ENCODE measurements around the gene TYW1B.
"Not testable (repeated sequence)": the region's sequence is repeated elsewhere in the genome, so short reads cannot be mapped to it uniquely, and the experiment has no call there.

GRCh38 chr7:72621761-72622187, 206.2 kb downstream of the TYW1B start:
- TF ChIP-seq, protein P1, sequence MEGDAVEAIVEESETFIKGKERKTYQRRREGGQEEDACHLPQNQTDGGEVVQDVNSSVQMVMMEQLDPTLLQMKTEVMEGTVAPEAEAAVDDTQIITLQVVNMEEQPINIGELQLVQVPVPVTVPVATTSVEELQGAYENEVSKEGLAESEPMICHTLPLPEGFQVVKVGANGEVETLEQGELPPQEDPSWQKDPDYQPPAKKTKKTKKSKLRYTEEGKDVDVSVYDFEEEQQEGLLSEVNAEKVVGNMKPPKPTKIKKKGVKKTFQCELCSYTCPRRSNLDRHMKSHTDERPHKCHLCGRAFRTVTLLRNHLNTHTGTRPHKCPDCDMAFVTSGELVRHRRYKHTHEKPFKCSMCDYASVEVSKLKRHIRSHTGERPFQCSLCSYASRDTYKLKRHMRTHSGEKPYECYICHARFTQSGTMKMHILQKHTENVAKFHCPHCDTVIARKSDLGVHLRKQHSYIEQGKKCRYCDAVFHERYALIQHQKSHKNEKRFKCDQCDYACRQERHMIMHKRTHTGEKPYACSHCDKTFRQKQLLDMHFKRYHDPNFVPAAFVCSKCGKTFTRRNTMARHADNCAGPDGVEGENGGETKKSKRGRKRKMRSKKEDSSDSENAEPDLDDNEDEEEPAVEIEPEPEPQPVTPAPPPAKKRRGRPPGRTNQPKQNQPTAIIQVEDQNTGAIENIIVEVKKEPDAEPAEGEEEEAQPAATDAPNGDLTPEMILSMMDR (IDR thresholded peaks at IDR 0.05): not testable (repeated sequence)
- not testable (repeated sequence) for TF ChIP-seq POLR2A (IDR thresholded peaks at IDR 0.05)

Data from esophagus squamous epithelium (tissue), 4 donors.